Loucy (cell line): ENCODE data around the gene UBA7.

Experiments
- EZH2phosphoT487 ChIP-seq: fragments of 200-600 bp; IDR thresholded peaks from 2 replicates; pipeline ENCODE4 v1.6.1; 2018; ENCODE audit warnings: antibody characterized with exemption, mild to moderate bottlenecking, moderate library complexity, borderline replicate concordance
- TF ChIP-seq, protein P1 (sequence below): fragments of 200-600 bp; sonication (generic); conservative IDR thresholded peaks from 2 replicates; pipeline ENCODE4 v1.5.1; 2014; ENCODE audit warnings: mild to moderate bottlenecking, antibody characterized with exemption, low read length

DNA sequence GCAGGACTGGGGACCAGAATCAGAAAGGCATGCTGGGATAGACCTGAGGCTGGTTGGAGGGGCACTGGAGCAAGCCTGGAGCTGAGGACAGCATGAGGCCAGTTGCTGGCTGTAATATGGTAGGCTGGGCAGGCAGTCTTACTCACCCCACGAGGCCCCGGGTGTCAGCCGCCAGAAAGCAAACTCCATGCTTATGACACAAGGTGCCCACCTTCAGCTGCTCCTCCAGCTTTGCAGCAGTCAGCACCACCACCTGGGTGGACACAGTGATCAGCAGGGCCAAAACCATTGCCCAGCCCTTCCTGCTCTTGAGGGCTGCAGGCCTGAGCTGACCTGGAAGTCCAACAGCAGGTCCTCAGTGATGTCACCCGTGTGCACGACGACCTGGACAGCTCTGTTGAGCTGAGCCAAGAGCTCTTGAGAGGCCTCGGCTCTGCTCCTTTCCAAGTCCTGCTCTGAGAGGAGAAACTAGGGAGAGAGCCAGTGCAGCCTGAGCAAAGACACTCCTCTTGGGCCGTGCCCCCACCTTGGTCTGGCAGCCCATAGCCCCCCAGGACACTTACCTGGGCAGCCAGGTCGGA, 747 bp downstream of the UBA7 start:
- TF ChIP-seq, protein P1, sequence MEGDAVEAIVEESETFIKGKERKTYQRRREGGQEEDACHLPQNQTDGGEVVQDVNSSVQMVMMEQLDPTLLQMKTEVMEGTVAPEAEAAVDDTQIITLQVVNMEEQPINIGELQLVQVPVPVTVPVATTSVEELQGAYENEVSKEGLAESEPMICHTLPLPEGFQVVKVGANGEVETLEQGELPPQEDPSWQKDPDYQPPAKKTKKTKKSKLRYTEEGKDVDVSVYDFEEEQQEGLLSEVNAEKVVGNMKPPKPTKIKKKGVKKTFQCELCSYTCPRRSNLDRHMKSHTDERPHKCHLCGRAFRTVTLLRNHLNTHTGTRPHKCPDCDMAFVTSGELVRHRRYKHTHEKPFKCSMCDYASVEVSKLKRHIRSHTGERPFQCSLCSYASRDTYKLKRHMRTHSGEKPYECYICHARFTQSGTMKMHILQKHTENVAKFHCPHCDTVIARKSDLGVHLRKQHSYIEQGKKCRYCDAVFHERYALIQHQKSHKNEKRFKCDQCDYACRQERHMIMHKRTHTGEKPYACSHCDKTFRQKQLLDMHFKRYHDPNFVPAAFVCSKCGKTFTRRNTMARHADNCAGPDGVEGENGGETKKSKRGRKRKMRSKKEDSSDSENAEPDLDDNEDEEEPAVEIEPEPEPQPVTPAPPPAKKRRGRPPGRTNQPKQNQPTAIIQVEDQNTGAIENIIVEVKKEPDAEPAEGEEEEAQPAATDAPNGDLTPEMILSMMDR, result no peak
- TF ChIP-seq EZH2phosphoT487, result no peak
